Measurements from ENCODE around the gene FAM163A.

- TF ChIP-seq, protein P1, sequence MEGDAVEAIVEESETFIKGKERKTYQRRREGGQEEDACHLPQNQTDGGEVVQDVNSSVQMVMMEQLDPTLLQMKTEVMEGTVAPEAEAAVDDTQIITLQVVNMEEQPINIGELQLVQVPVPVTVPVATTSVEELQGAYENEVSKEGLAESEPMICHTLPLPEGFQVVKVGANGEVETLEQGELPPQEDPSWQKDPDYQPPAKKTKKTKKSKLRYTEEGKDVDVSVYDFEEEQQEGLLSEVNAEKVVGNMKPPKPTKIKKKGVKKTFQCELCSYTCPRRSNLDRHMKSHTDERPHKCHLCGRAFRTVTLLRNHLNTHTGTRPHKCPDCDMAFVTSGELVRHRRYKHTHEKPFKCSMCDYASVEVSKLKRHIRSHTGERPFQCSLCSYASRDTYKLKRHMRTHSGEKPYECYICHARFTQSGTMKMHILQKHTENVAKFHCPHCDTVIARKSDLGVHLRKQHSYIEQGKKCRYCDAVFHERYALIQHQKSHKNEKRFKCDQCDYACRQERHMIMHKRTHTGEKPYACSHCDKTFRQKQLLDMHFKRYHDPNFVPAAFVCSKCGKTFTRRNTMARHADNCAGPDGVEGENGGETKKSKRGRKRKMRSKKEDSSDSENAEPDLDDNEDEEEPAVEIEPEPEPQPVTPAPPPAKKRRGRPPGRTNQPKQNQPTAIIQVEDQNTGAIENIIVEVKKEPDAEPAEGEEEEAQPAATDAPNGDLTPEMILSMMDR (IDR thresholded peaks at IDR 0.05), result no peak
- TF ChIP-seq POLR2A (IDR thresholded peaks at IDR 0.05) (no peak), POLR2AphosphoS5 (IDR thresholded peaks at IDR 0.05) (no peak)
Measured at GRCh38 chr1:179823693-179824092, 80.6 kb downstream of the FAM163A start.
